Measurements from ENCODE around the gene TNS1. TPM values are rescaled to one million over a fixed set of nuclear protein-coding genes. Genes with fewer than 3 reads are reported as not detected.
A peak's percentile ranks its signal among the peaks of the same experiment; 100 is the strongest.

Gene TNS1
- total RNA-seq, 1 donor from 2014 or later: 54.5 TPM

DNA sequence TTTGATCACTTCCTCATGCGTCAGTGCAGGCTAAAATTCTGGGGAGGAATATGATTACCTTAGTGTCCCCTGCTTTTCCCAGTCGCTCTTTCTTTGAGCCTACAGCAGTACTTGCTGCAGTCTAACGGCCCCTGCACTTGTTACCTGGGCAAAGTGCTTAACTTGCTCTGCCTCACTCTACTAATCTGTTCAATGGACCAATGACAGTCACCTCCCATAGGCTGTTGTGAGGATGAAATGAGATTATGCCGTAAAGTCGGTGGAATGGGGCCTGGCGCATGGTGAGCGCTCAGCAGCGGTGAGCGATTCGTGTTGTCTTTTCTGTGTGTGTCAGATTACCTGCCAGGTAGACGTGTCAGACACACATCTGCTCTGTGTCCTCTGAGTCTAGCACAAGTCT is 5.3 kb downstream of the TNS1 start:
- no peaks in the 10 kb centered on the region for H3K27me3 ChIP-seq (ENCODE audit: control insufficient read depth, insufficient read depth, low read length)
- TF ChIP-seq, protein P1, sequence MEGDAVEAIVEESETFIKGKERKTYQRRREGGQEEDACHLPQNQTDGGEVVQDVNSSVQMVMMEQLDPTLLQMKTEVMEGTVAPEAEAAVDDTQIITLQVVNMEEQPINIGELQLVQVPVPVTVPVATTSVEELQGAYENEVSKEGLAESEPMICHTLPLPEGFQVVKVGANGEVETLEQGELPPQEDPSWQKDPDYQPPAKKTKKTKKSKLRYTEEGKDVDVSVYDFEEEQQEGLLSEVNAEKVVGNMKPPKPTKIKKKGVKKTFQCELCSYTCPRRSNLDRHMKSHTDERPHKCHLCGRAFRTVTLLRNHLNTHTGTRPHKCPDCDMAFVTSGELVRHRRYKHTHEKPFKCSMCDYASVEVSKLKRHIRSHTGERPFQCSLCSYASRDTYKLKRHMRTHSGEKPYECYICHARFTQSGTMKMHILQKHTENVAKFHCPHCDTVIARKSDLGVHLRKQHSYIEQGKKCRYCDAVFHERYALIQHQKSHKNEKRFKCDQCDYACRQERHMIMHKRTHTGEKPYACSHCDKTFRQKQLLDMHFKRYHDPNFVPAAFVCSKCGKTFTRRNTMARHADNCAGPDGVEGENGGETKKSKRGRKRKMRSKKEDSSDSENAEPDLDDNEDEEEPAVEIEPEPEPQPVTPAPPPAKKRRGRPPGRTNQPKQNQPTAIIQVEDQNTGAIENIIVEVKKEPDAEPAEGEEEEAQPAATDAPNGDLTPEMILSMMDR (IDR thresholded peaks at IDR 0.05; ENCODE audit: insufficient read depth, low read length, poor library complexity, severe bottlenecking): no peak
- no peak for DNase-seq (ENCODE audit: low read depth)

DNA sequence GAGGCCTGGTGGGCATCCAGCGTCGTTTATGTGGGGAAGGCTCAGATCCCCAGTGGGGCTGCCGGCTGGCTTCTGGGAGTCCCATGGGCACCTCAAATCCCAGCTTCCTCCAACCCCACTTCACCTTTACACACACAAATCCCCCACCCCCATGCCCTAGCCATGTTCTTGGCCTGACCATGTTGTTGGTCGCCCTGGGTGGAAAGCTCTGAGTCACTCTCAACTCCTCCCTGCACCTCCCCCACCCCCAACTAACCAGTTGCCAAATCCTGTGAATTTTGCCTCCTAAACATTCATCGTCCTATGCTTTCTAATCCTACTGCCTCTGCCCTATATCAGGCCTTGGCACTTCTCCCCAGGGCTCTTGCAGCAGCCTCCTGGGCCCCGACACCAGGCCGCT is 6.4 kb downstream of the TNS1 start:
- H3K27me3 ChIP-seq (ENCODE audit: control insufficient read depth, insufficient read depth, low read length): no peaks in the 10 kb centered on the region
- TF ChIP-seq, protein P1 (IDR thresholded peaks at IDR 0.05; ENCODE audit: insufficient read depth, low read length, poor library complexity, severe bottlenecking): no peak
- no peak overlapping the region for H3K4me3 ChIP-seq (ENCODE audit: low read depth, low read length)
- H3K36me3 ChIP-seq (ENCODE audit: control insufficient read depth, insufficient read depth, low read length): no peaks in the 10 kb centered on the region
- no peak for DNase-seq (ENCODE audit: low read depth)

More for the DNA sequence above, 5.3 kb downstream of the TNS1 start:
- Histone ChIP-seq H3K4me3 (ENCODE audit: low read depth, low read length) (no peak overlapping the region), H3K36me3 (ENCODE audit: control insufficient read depth, insufficient read depth, low read length) (no peaks in the 10 kb centered on the region)

DNA sequence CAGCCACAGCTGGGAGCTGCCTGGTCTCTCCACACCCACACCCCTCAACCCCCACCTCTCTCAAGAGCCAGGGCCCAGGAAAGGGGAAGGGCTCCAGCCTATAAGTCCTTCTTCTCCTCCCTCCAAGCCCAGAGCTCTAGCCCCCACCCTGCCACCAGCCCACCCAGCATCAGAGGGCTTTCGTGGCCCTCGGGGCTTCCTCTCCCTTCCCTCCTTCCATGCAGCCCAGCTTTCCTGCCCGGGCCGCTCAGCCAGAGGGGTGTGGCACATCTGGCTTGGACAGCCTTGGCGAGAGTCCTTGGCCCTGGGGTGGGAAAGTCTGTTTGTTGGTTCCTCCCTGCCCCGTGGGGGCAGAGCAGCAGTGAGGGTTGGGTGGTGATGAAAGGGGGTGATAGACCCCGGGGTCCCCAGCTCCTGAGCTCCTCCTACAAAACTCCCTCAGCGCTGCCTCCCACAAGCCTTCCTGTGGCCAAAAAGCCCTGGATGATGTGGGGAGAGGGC is 7.0 kb downstream of the TNS1 start:
- no peaks in the 10 kb centered on the region for H3K27me3 ChIP-seq (ENCODE audit: control insufficient read depth, insufficient read depth, low read length)
- H3K4me3 ChIP-seq (ENCODE audit: low read depth, low read length): no peak overlapping the region
- no peaks in the 10 kb centered on the region for H3K36me3 ChIP-seq (ENCODE audit: control insufficient read depth, insufficient read depth, low read length)
- TF ChIP-seq, protein P1 (IDR thresholded peaks at IDR 0.05; ENCODE audit: insufficient read depth, low read length, poor library complexity, severe bottlenecking): no peak
- no peak for DNase-seq (ENCODE audit: low read depth)

DNA sequence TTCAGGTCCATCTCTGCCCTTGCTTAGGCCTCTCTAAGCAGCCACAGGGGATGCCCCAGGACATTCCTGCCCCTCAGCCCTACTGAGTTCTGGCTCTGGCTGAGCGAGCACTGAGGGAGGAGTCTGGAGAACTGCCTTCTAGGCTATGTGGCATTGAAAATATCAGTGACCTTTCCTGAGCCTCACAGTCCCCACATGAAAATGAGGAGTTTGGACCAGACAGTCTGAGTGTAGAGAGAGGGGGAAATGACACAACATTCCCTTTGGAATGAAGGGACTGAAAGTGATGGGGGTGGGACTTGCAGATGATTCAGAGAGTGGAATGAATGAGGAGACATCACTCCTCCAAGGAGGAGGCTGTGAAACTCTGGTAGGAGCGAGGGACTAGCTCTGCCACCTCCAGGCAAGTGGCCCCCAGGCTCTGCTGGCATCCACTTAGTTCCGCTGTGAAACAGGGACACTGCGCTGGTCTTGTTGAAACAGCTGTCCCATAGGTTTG is 8.0 kb downstream of the TNS1 start:
- H3K27me3 ChIP-seq (ENCODE audit: control insufficient read depth, insufficient read depth, low read length): no peaks in the 10 kb centered on the region
- TF ChIP-seq, protein P1 (IDR thresholded peaks at IDR 0.05; ENCODE audit: insufficient read depth, low read length, poor library complexity, severe bottlenecking): no peak
- no peaks in the 10 kb centered on the region for H3K36me3 ChIP-seq (ENCODE audit: control insufficient read depth, insufficient read depth, low read length)
- no peak overlapping the region for H3K4me3 ChIP-seq (ENCODE audit: low read depth, low read length)
- DNase-seq (ENCODE audit: low read depth): peak; percentile 55

DNA sequence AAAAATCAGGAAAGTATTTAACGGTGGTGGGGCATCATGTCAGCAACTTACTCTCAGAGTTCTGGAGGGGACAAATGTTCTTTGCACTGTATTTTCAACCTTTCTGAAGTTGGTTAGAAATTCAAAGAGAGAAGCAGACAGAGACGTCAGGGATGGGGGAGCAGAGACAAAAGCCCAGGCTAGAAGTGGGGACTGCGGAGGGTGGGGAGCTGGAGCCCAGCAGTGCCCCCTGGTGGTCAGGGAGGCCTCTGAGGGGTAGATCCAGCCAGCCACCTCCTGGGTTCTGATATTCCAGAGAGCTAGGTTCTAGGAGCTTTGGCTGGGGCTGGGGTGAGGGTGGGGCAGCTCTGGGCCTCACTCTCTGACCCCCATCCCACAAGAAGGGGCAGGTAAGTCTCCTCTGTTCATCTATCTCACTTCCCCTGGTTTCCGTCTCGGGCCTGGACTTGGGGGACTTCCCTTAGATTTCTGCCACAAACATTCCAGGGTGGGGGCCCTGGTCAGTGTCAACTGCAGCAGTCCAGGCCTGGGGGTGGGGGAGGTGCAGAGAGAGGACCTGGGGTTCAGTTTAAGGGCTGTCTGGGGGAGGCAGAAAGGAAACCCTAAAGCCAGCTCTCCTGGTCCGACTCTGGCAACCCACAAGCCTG is 8.9 kb downstream of the TNS1 start:
- H3K36me3 ChIP-seq (ENCODE audit: control insufficient read depth, insufficient read depth, low read length): no peaks in the 10 kb centered on the region
- no peak overlapping the region for H3K4me3 ChIP-seq (ENCODE audit: low read depth, low read length)
- DNase-seq (ENCODE audit: low read depth): no peak
- TF ChIP-seq, protein P1 (IDR thresholded peaks at IDR 0.05; ENCODE audit: insufficient read depth, low read length, poor library complexity, severe bottlenecking): peak; percentile 89
- H3K27me3 ChIP-seq (ENCODE audit: control insufficient read depth, insufficient read depth, low read length): no peaks in the 10 kb centered on the region

DNA sequence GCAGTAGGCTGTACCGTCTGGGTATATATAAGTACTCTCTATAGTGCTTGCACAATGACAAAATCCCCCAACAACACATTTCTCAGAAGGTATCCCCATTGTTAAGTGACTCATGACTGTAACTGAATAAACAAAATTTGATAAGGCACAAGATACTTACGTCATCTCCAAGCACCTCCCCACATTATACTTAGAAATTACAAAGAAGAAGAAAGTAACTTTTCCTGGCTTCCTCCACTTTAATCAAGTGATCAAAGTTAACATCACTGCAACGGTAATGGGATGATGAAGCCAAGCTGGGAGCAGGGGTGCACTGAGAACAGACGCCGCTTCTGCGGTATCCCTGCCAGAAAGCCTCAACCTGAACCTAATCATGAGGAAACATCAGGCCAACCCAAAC is 9.7 kb downstream of the TNS1 start:
- TF ChIP-seq, protein P1 (IDR thresholded peaks at IDR 0.05; ENCODE audit: insufficient read depth, low read length, poor library complexity, severe bottlenecking): no peak
- no peak for DNase-seq (ENCODE audit: low read depth)
- H3K4me3 ChIP-seq (ENCODE audit: low read depth, low read length): no peak overlapping the region

More for the DNA sequence above, 9.7 kb downstream of the TNS1 start:
- Histone ChIP-seq H3K36me3 (ENCODE audit: control insufficient read depth, insufficient read depth, low read length) (no peaks in the 10 kb centered on the region), H3K27me3 (ENCODE audit: control insufficient read depth, insufficient read depth, low read length) (no peaks in the 10 kb centered on the region)

Measured in kidney epithelial cell (primary cell).